HG02885 (cell line): Measurements from ENCODE around the gene SLC9B1.
"Not testable (repeated sequence)": the region's sequence is repeated elsewhere in the genome, so short reads cannot be mapped to it uniquely, and the experiment has no call there.

Source experiments
- ATAC-seq: cut with Tn5 transposase; IDR thresholded peaks from one replicate; pipeline ENCODE4 v1.9.1; 2021; ENCODE audit warnings: mild to moderate bottlenecking; ENCODE audit not compliant: unreplicated experiment, poor library complexity

The SLC9B1 gene

DNA sequence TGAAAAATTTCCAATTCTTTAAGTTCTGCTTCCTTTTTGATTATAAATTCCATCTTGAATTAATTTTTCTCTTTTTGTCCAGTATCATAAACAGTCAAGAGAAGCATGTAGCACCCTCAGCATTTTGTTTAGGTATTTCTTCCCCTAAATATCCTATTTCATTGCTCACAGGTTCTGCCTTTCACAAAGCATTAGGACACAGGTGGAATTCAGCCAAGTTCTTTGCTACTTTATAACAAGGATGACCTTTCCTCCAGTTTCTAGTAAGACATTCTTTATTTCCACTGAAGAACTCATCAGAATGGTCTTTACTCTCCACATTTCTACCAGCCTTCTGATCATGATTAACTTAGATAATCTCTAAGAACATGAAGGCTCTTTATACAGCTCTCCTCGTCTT lies 7.4 kb downstream of the SLC9B1 start:
- ATAC-seq: no peak

DNA sequence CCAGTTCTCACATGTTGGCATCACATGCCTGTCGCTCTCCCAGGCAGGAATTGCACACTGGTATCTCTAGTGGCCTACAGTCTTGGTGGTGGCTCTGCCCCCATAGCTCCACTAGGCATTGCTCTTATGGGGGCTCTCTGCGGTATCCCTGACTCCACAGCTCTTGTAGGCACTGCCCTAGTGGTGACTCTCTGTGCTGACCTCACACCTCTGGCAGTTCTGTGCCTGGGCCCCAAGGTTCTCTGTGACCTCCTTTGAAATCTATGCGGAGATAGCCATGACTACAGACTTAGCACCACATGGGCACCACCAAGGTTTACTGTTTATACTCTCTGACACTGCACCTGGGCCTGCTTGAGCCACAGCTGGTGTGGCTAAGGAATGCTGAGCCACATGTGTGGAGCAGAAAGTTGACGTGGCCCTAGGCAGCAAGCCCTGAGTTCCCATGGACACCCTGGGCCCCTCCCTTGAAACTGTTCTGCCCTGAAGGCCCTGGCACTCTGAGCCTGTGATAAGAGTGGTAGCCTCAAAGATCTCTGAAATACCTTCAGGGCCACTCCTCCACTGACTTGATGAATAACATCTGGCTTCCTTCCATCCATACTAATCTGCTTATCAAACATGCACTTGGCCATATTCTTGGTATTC lies 8.0 kb downstream of the SLC9B1 start:
- no peak for ATAC-seq

DNA sequence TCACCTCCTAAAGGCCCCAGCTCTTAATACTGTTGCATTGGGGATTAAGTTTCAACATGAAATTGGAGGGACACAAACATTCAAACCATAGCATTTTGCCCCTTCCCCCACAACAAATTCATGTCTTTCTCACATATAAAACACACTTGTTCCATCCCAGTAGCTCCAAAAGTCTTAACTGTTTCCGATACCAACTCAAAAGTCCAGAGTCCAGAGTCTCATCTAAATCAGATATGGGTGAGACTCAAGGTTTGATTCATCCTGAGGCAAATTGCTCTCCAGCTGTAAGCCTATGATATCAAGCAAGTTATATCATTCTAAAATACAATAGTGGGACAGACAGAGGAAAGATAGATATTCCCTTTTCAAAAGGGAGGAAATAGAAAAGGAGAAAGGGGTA lies 8.7 kb downstream of the SLC9B1 start:
- no peak for ATAC-seq

DNA sequence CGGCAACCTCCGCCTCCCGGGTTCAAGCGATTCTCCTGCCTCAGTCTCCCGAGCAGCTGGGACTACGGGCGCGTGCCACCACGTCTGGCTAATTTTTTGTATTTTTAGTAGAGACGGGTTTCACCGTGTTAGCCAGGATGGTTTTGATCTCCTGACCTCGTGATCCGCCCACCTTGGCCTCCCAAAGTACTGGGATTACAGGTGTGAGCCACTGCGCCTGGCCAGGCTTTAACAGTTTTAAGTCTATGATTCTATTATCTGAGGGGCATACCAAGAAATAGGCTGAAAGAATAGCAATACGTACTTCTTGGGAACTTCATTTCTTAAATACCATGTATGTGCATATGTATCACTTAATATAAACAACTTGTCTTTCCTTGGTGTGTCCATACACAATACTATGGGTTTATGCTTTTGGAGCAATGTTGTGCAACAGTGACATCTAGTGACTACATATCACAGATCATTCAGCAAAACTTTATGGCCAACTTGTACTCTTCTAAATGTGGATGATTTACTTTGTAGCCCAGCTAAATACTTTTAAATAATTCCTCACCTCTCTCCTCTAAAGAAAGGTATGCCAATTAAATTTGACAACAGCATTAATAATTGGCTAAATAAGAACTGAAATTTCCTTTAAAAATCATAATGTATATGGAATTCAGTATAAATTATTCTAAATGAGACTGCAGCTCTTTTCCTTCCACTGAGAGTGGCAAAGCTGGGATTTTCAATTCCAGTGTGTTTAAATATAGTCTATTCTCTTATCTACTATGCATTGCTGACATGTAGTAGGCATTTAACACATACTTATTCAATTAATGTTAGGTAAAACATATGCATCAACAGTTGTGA lies 10.4 kb downstream of the SLC9B1 start:
- peak; percentile 89 for ATAC-seq

DNA sequence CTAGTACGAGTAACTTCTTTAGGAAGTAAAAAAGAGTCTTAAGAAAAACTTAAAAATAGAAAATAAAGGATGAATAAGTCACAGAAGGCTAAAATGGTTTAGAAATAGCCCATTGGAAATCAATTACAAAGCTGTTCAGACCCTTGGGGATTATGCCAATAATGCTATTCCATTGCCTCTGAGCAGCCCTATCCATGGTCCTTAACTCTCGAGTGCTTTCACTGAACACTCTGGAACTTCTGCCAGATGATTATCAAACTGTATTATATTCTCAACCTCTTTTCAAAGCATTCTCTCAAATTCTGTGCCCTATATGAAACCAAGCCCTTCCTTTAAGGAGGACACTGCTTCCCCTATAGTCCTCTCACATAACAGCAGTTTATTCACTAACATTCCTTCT lies 17.0 kb downstream of the SLC9B1 start:
- no peak for ATAC-seq

DNA sequence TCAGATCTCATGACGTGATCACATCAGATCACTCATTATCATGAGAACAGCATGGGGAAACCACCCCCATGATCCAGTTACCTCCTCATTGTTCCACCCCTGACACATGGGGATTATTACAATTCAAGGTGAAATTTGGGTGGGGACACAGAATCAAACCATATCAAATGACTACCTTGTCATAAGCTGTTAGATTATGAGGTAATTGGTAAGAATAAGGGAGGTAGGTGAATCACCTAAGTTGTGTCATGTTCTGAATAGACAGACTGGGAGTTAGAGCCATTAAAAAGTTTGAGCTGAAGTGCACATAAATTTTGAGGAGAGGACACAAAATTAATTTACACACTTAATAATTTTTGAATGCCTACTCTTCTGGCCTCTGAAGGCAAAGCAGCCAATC lies 24.7 kb downstream of the SLC9B1 start:
- no peak for ATAC-seq

GRCh38 chr4:102993985-102994384 lies 25.5 kb downstream of the SLC9B1 start:
- not testable (repeated sequence) for ATAC-seq

DNA sequence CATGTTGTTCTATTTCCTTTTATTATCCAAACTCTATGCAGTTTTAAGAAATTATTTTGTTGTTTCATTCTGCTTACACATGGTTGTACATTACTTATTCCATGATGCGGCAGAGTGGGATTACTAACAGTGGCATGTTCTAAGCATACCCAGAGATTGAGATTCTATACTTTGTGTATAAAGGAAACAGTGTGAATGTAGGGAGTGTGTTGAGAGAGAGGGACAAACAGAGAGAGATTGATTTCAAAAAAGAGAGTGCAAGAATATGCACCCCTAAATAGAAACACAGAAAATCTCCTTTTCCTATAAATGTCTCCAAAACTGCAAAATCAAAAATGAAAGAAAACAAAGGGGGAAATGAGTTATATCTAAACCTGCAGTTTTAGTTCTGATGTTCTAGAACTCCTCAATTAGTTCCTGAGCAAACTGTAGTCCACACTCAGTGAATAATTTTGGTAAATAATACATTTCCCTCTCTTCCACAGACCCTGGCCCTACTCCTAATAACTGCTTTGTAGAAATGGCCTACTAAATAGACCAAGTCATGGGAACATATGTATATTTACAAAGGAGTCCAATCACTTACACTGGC lies 31.0 kb downstream of the SLC9B1 start:
- peak; percentile 50 for ATAC-seq

DNA sequence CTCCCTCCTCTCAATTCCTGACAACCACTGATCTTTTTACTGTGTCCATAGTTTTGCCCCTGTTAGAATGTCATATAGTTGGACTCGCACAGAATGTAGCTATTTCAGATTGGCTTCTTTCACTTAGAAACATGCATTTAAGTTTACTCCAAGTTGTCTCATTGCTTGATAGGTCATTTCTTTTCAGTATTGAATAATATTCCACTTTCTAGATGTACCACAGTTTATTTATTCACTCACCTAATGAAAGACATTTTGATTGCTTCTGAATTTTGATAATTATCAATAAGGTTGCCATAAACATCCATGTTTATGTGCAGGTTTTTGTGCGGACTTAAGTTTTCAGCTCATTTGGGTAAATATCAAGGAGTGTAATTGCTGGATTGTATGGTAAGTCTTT lies 38.5 kb downstream of the SLC9B1 start:
- no peak for ATAC-seq

DNA sequence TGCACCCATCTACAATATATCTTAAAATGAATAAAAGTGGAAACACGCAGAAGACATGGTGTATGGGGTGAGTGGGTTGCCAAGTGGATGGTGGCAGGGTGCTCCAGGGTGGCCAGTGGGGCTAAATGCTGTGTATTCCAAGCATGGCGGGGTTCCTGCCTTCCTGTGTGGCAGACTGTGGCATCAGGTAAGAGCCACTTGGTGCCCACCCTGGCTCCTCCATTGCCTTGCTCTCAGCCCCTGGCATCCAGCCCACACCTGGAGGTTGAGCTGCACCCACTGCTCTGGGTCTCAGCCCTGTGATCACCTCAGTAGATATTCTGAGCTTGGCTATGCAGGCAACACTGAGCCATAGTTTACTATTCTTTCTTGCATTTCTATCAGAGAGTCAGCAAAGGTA lies 57.7 kb downstream of the SLC9B1 start:
- ATAC-seq: not testable (repeated sequence)

- no peak for ATAC-seq
Measured at GRCh38 chr4:102959496-102959895, 60.0 kb downstream of the SLC9B1 start.

DNA sequence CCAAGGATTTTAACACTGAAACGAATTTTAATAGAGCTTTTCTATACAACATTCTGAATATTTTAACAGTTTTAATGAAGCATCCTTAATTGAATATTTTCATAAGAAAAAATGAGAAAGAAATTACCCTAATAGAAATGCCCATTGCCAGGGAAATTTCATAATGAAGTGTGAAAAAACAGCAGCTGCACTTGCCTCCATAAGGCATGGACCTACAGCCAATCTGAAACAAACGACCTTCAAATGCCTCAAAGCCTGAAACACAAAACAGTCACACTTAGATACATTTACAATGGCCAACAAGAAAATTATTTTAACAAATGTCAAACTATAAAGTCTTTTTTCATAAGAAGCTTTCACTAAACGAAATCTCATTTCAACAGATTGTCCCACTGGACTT lies 74.4 kb downstream of the SLC9B1 start:
- ATAC-seq: no peak

DNA sequence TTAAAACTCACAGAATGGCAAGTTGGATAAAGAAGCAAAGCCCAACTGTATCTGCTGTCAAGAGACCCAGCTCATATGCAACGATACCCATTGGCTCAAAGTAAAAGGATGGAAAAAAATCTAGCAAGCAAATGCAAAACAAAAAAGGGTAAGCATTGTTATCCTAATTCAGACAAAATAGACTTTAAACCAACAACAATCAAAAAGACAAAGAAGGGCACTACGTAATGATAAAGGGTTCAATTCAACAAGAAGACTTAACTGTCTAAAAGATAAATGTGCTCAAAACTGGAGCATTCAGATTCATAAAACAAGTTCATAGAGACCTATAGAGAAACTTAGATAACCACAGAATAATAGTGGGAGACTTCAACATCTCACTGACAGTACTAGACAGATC lies 81.4 kb downstream of the SLC9B1 start:
- ATAC-seq: not testable (repeated sequence)

DNA sequence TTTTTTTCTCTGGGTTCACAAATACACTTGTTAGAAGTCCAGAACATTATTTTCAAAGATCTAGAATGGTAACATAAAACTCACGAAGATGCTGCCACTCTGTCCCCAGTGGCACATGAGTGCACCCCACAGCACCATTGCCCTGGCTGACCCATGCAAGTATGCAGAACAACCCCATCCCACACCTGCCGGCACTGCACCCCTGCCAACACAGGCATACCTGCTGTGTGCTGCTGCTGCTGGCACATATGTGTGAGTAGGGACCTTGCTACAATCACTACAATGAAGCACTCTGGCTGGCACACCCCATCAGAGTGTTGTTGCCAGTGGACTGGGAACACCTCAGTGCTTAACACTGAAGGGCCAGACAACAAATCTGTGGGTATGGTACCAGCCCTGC lies 83.8 kb downstream of the SLC9B1 start:
- no peak for ATAC-seq

DNA sequence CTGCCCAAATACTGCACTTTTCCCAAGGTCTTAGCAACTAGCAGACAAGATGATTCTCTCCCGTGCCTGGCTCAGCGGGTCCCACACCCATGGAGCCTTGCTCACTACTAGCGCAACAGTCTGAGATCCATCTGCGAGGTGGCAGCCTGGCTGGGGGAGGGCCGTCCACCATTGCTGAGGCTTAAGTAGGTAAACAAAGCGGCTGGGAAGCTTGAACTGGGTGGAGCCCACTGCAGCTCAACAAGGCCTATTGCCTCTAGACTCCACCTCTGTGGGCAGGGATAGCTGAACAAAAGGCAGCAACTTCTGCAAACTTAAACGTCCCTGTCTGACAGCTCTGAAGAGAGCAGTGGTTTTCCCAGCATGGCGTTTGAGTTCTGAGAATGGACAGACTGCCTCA lies 99.8 kb downstream of the SLC9B1 start:
- ATAC-seq: not testable (repeated sequence)

DNA sequence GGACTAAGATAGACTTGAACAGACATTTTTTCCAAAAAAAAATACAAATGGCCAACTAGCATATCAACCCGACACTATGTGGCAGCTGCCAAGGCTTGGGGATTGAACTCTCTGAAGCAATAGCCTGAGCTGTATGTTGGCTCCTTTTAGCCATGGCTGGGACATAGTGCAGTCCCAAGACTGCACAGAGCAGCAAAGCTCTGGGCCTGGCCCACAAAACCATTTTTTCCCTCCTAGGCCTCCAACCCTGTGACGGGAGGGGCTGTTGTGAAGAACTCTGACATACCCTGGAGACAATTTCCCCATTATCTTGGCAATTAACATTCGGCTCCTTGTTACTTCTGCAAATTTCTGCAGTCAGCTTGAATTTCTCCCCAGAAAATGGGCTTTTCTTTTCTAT lies 100.6 kb downstream of the SLC9B1 start:
- ATAC-seq: no peak

DNA sequence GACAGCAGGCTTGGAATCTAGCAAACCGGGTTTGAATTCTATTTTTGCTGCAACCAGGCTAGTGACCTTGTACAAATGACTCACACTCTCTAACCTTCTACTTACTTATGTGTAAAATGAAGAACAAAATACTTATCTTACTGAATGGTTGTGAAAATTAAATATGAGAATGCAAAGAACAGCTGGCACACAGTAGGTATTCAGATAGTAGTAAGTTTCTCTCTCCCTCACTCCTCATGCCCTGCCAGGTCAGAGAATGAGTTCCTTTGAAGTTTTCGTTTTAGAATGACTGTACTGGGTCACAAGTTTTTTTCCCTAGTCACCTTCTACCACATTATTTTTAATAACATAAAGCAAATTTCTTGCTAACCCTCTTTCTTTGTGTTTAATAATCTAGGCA lies 117.7 kb downstream of the SLC9B1 start:
- no peak for ATAC-seq

DNA sequence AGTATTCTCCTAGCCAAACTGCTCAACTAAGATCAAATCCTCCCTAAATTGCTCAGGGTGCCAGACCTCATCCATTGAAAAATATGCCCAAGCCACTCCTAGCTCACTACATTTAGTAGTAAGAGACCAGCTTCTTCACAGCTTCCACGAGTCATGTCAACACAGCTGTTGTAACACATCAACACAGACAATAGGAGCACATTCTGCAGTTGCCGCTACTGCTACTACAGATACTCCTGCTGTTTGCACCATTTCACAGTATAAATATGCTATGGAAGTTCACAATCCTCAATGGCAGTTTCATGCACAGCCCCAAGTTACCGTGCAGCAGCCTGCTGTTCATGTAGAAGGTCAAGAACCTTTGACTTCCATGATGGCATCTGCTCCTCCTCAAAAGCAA lies 121.9 kb downstream of the SLC9B1 start:
- ATAC-seq: not testable (repeated sequence)

DNA sequence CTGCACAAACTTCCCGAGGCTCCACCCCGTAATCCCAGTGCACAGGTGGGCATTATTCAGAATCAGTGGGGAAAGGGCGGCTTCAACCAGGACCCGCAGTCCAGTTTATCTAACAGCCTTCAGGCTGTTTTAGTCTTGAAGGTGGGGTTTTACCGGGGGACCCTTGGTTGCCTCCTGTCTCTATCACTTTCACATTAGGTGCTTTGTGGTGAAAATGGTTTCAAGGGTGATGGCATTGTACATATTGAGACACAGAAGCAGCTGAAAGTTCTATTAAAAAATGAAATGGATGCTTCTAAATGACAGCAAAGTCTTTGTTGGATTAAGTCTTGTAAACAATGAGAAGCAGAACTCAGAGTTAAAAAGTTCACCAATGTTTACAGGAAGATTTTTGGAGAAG lies 123.0 kb downstream of the SLC9B1 start:
- ATAC-seq: not testable (repeated sequence)

GRCh38 chr4:102889866-102890265 lies 129.6 kb downstream of the SLC9B1 start:
- not testable (repeated sequence) for ATAC-seq

DNA sequence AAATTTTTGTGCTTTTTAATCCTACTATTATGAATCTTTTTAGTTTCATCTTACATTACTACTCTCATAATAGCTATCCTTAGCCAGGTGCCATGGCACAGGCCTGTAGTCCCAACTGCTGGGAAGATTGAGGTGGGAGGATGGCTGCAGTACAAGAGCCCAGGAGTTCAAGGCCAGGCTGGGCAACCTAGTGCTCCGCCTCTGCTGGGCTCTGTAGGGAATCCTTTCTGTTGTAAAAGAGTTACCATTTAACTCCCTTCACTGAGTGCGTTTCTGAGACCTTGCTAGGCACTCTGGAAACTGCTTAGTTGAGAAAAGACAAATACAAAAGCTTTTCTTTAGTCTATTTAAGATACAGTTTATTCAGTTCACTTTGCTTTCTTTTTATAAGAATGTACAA lies 130.9 kb downstream of the SLC9B1 start:
- ATAC-seq: not testable (repeated sequence)
